ENCODE data around the gene KCNH5.
"Not testable (repeated sequence)": the region's sequence is repeated elsewhere in the genome, so short reads cannot be mapped to it uniquely, and the experiment has no call there.

KCNH5 gene

DNA sequence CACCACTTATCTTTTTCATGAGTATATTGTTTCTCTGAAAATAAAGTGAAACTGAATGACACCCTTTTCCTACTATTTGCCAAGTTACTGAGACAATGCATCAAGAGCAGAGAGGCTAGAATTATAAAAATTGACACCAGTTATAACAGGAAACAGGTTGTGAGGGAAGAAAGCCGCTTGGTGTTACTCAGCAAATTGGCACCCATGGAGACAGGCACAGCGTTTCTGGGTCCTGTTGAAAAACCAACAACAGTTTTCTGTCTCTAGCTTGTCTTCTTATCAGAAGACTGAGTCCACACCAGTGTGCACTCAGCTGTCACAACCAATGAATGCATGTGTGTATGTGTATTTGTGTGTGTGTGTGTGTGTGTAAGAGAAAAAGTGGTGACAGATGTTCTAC is 267.7 kb downstream of the KCNH5 start:
- Histone ChIP-seq H3K9ac (ENCODE audit: low read length in 5 of 5) (no peak overlapping the region), H3K27ac (ENCODE audit: low read depth, low read length) (no peak overlapping the region), H3K4me1 (ENCODE audit: control insufficient read depth in 5 of 5, insufficient read depth in 5 of 5, low read length in 5 of 5) (peaks cover 0 to 18% (median 4%) of the 10 kb centered on the region in 5 donors), H3K36me3 (ENCODE audit: control insufficient read depth in 5 of 5, insufficient read depth in 5 of 5, low read length in 5 of 5) (no peaks in the 10 kb centered on the region), H3K4me3 (ENCODE audit: low read depth in 1 of 5, low read length in 5 of 5) (no peak overlapping the region), H3K27me3 (ENCODE audit: control insufficient read depth in 5 of 5, insufficient read depth in 4 of 5, low read length in 5 of 5) (no peaks in the 10 kb centered on the region), H3K9me3 (ENCODE audit: control insufficient read depth in 5 of 5, low read length in 5 of 5) (no peaks in the 10 kb centered on the region)

DNA sequence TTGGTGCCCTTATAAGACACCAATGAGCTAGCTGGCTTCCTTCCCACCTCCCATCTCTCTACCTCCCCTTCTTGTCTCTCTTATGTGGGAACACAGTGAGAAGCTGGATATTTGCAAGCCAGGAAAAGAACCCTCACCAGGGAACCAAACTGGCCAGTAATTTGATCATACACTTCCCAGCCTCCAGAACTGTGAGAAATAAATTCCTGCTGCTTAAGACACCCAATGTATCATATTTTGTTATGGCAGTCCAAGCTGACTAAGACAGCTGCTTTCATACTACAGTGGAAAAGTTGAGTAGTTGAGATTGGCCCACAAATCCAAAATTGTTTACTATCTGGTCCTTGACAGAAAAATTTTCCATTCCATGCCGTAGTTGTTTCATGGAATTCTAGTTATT is 269.0 kb downstream of the KCNH5 start:
- no peak overlapping the region for H3K9ac ChIP-seq (ENCODE audit: low read length in 5 of 5)
- peaks cover 0 to 18% (median 4%) of the 10 kb centered on the region in 5 donors for H3K4me1 ChIP-seq (ENCODE audit: control insufficient read depth in 5 of 5, insufficient read depth in 5 of 5, low read length in 5 of 5)
- H3K4me3 ChIP-seq (ENCODE audit: low read depth in 1 of 5, low read length in 5 of 5) = no peak overlapping the region
- H3K36me3 ChIP-seq (ENCODE audit: control insufficient read depth in 5 of 5, insufficient read depth in 5 of 5, low read length in 5 of 5) = no peaks in the 10 kb centered on the region
- no peaks in the 10 kb centered on the region for H3K27me3 ChIP-seq (ENCODE audit: control insufficient read depth in 5 of 5, insufficient read depth in 4 of 5, low read length in 5 of 5)
- no peaks in the 10 kb centered on the region for H3K9me3 ChIP-seq (ENCODE audit: control insufficient read depth in 5 of 5, low read length in 5 of 5)
- H3K27ac ChIP-seq (ENCODE audit: low read depth, low read length) = no peak overlapping the region

DNA sequence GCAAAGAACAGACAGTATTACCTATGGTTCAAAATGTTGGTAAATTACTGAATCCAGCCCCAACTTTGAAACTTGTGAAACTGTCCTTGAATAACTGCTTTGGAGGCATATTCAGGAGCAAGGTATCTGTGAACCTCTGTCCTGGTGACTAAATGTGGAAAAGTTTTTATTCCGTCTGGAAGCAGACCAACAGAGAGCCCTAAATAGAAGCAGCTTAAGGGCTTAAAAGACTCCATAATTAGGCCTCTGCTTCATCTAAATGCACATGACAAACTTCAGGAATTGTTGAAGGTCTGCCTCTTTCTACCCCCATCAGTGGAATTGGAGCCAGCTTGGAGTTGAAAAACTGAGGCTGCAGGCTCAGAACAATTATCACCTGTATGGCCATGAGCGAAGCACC is 276.5 kb downstream of the KCNH5 start:
- Histone ChIP-seq H3K36me3 (ENCODE audit: control insufficient read depth in 5 of 5, insufficient read depth in 5 of 5, low read length in 5 of 5) (no peaks in the 10 kb centered on the region), H3K27me3 (ENCODE audit: control insufficient read depth in 5 of 5, insufficient read depth in 4 of 5, low read length in 5 of 5) (no peaks in the 10 kb centered on the region), H3K9me3 (ENCODE audit: control insufficient read depth in 5 of 5, low read length in 5 of 5) (peaks cover 0 to 4% (median 0%) of the 10 kb centered on the region in 5 donors), H3K9ac (ENCODE audit: low read length in 5 of 5) (no peak overlapping the region), H3K4me1 (ENCODE audit: control insufficient read depth in 5 of 5, insufficient read depth in 5 of 5, low read length in 5 of 5) (peaks cover 0 to 3% (median 0%) of the 10 kb centered on the region in 5 donors), H3K27ac (ENCODE audit: low read depth, low read length) (no peak overlapping the region), H3K4me3 (ENCODE audit: low read depth in 1 of 5, low read length in 5 of 5) (no peak overlapping the region)

DNA sequence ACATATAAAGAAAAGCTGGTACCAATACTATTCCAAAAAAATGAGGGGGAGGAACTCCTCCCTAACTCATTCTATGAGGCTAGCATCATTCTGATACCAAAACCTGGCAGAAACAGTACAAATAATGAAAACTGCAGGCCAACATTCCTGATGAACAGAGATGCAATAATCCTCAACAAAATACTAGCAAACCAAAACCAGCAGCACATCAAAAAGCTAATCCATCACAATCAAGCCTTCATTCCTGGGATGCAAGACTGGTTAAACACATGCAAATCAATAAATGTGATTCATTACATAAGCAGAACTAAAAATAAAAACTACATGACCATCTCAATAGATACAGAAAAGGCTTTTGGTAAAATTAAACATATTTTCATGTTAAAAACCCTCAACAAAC is 281.3 kb downstream of the KCNH5 start:
- Histone ChIP-seq H3K4me1 (ENCODE audit: control insufficient read depth in 5 of 5, insufficient read depth in 5 of 5, low read length in 5 of 5) (peaks cover 0 to 3% (median 0%) of the 10 kb centered on the region in 5 donors), H3K4me3 (ENCODE audit: low read depth in 1 of 5, low read length in 5 of 5) (no peak overlapping the region), H3K27ac (ENCODE audit: low read depth, low read length) (no peak overlapping the region), H3K27me3 (ENCODE audit: control insufficient read depth in 5 of 5, insufficient read depth in 4 of 5, low read length in 5 of 5) (no peaks in the 10 kb centered on the region), H3K9ac (ENCODE audit: low read length in 5 of 5) (no peak overlapping the region), H3K36me3 (ENCODE audit: control insufficient read depth in 5 of 5, insufficient read depth in 5 of 5, low read length in 5 of 5) (no peaks in the 10 kb centered on the region), H3K9me3 (ENCODE audit: control insufficient read depth in 5 of 5, low read length in 5 of 5) (peaks cover 0 to 4% (median 0%) of the 10 kb centered on the region in 5 donors)

DNA sequence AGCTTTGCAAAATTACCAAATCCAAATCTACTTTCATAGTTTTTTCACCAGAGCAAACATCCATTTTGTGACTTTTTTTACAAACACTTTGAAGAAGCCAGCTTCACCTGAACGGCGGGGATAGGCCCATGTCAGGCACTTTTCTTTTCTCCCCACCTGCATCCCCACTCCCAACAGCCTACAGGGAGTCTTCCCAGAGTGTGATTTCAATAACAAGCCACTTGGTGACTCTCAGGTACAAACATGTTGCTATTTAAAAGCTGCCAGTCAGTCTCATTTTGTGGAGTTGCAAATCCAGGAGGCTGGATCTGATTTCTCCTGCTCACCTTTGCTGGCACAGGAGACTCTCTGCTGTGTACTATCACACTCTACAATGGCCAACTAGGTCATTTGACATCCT is 285.5 kb downstream of the KCNH5 start:
- H3K36me3 ChIP-seq (ENCODE audit: control insufficient read depth in 5 of 5, insufficient read depth in 5 of 5, low read length in 5 of 5) = no peaks in the 10 kb centered on the region
- no peak overlapping the region for H3K9ac ChIP-seq (ENCODE audit: low read length in 5 of 5)
- H3K4me3 ChIP-seq (ENCODE audit: low read depth in 1 of 5, low read length in 5 of 5) = no peak overlapping the region
- H3K27ac ChIP-seq (ENCODE audit: low read depth, low read length) = no peak overlapping the region
- no peaks in the 10 kb centered on the region for H3K4me1 ChIP-seq (ENCODE audit: control insufficient read depth in 5 of 5, insufficient read depth in 5 of 5, low read length in 5 of 5)
- H3K9me3 ChIP-seq (ENCODE audit: control insufficient read depth in 5 of 5, low read length in 5 of 5) = peaks cover 0 to 4% (median 0%) of the 10 kb centered on the region in 5 donors
- H3K27me3 ChIP-seq (ENCODE audit: control insufficient read depth in 5 of 5, insufficient read depth in 4 of 5, low read length in 5 of 5) = no peaks in the 10 kb centered on the region

DNA sequence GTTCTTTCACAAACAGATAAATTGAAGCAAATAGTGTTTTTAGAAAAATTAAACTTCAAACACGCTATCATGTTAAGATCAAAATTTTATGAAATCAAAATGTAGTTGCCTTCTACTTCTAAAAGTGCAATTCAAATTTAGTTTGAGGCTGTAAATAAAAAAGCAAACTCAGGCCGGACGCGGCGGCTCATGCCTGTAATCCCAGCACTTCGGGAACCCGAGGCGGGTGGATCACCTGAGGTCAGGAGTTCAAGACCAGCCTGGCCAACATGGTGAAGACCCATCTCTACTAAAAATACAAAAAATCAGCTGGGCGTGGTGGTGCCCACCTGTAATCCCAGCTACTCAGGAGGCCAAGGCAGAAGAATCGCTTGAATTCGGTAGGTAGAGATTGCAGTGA is 298.4 kb downstream of the KCNH5 start:
- not testable (repeated sequence) for H3K4me1 ChIP-seq (ENCODE audit: control insufficient read depth in 5 of 5, insufficient read depth in 5 of 5, low read length in 5 of 5); H3K27ac ChIP-seq (ENCODE audit: low read depth, low read length); H3K36me3 ChIP-seq (ENCODE audit: control insufficient read depth in 5 of 5, insufficient read depth in 5 of 5, low read length in 5 of 5); H3K27me3 ChIP-seq (ENCODE audit: control insufficient read depth in 5 of 5, insufficient read depth in 4 of 5, low read length in 5 of 5); H3K9me3 ChIP-seq (ENCODE audit: control insufficient read depth in 5 of 5, low read length in 5 of 5); H3K4me3 ChIP-seq (ENCODE audit: low read depth in 1 of 5, low read length in 5 of 5); H3K9ac ChIP-seq (ENCODE audit: low read length in 5 of 5)

DNA sequence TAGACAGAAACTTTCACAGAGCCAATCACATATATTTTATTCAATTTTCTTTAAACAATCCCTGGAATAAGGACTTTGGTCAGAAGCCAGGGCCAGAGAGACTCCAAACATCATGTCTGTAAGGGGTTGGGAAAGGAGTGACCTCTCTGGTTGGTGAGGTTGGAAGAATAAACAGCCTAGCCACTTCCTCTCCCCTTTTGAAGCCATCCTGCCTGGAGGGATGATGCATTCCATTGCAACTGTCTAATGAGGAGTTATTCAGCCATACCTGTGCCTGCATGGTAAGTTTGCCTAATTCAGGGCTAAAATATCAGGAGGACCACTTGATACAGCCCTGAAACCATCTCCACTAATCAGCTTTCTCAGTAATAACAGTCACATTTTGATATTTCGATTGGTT is 299.8 kb downstream of the KCNH5 start:
- Histone ChIP-seq H3K36me3 (ENCODE audit: control insufficient read depth in 5 of 5, insufficient read depth in 5 of 5, low read length in 5 of 5) (no peaks in the 10 kb centered on the region), H3K4me1 (ENCODE audit: control insufficient read depth in 5 of 5, insufficient read depth in 5 of 5, low read length in 5 of 5) (no peaks in the 10 kb centered on the region), H3K27me3 (ENCODE audit: control insufficient read depth in 5 of 5, insufficient read depth in 4 of 5, low read length in 5 of 5) (no peaks in the 10 kb centered on the region), H3K9me3 (ENCODE audit: control insufficient read depth in 5 of 5, low read length in 5 of 5) (no peaks in the 10 kb centered on the region), H3K27ac (ENCODE audit: low read depth, low read length) (no peak overlapping the region), H3K4me3 (ENCODE audit: low read depth in 1 of 5, low read length in 5 of 5) (no peak overlapping the region), H3K9ac (ENCODE audit: low read length in 5 of 5) (no peak overlapping the region)

DNA sequence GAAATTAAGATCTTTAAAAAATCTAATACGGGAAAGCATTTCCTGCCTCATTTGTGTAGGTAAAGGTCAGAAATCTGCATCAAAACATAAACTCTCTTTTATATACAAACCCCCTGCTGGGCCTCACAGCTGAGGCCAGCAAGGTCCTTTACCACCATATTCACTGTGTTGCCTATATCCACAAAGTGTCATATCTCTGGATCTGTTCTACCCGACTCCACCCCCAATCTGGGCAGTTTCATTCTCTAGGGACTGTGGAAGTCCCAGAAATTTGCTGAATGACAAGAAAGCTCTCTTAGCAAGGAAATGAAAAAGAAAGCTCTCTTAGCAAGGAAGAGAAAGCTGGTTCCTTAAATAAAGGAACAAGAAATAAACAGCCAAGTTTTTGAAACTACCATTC is 301.7 kb downstream of the KCNH5 start:
- H3K9me3 ChIP-seq (ENCODE audit: control insufficient read depth in 5 of 5, low read length in 5 of 5) = no peaks in the 10 kb centered on the region
- H3K9ac ChIP-seq (ENCODE audit: low read length in 5 of 5) = no peak overlapping the region
- no peaks in the 10 kb centered on the region for H3K36me3 ChIP-seq (ENCODE audit: control insufficient read depth in 5 of 5, insufficient read depth in 5 of 5, low read length in 5 of 5)
- H3K27ac ChIP-seq (ENCODE audit: low read depth, low read length) = no peak overlapping the region
- H3K4me1 ChIP-seq (ENCODE audit: control insufficient read depth in 5 of 5, insufficient read depth in 5 of 5, low read length in 5 of 5) = no peaks in the 10 kb centered on the region
- H3K4me3 ChIP-seq (ENCODE audit: low read depth in 1 of 5, low read length in 5 of 5) = no peak overlapping the region
- H3K27me3 ChIP-seq (ENCODE audit: control insufficient read depth in 5 of 5, insufficient read depth in 4 of 5, low read length in 5 of 5) = no peaks in the 10 kb centered on the region

DNA sequence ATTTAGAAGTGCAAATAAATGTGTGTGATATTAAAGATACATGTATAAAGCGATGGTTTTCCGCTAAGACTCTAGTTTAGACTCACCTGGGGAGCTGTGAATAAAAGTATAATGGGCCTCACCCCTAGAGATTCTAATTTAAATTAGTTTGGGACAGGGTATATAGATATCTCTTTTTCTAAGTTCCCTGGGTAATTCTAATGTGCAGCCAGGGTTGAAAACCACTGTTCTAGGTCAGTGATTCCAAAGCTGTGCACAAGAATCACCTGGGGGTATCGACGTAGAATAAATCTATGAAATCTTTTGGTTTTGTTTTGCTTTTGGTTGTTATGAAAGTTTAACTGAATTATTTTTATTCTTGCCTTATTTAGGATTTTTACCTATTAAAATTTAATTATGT is 302.1 kb downstream of the KCNH5 start:
- H3K36me3 ChIP-seq (ENCODE audit: control insufficient read depth in 5 of 5, insufficient read depth in 5 of 5, low read length in 5 of 5) = no peaks in the 10 kb centered on the region
- H3K27me3 ChIP-seq (ENCODE audit: control insufficient read depth in 5 of 5, insufficient read depth in 4 of 5, low read length in 5 of 5) = no peaks in the 10 kb centered on the region
- no peak overlapping the region for H3K4me3 ChIP-seq (ENCODE audit: low read depth in 1 of 5, low read length in 5 of 5)
- H3K4me1 ChIP-seq (ENCODE audit: control insufficient read depth in 5 of 5, insufficient read depth in 5 of 5, low read length in 5 of 5) = no peaks in the 10 kb centered on the region
- no peak overlapping the region for H3K27ac ChIP-seq (ENCODE audit: low read depth, low read length)
- no peaks in the 10 kb centered on the region for H3K9me3 ChIP-seq (ENCODE audit: control insufficient read depth in 5 of 5, low read length in 5 of 5)
- H3K9ac ChIP-seq (ENCODE audit: low read length in 5 of 5) = no peak overlapping the region

DNA sequence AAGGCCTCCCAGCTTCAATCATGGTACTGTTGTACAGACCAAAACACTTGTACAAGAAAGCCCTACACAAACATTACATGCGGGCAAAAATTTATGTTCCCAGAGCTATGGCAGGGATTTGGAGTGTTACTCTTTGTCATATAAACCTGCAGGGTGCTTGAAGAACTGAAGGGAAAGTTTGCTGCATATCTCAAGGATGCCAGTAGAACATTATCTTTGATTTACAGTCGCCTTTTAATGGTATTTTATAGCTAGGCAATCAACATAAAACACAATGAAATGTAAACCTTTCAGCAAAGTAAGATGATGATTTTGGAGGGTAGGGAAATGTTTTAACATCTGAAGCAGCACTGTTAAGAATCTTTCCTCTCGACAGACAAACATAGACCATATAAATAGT is 305.6 kb downstream of the KCNH5 start:
- no peak overlapping the region for H3K9ac ChIP-seq (ENCODE audit: low read length in 5 of 5)
- H3K27ac ChIP-seq (ENCODE audit: low read depth, low read length) = no peak overlapping the region
- no peaks in the 10 kb centered on the region for H3K4me1 ChIP-seq (ENCODE audit: control insufficient read depth in 5 of 5, insufficient read depth in 5 of 5, low read length in 5 of 5)
- H3K9me3 ChIP-seq (ENCODE audit: control insufficient read depth in 5 of 5, low read length in 5 of 5) = no peaks in the 10 kb centered on the region
- H3K27me3 ChIP-seq (ENCODE audit: control insufficient read depth in 5 of 5, insufficient read depth in 4 of 5, low read length in 5 of 5) = no peaks in the 10 kb centered on the region
- no peak overlapping the region for H3K4me3 ChIP-seq (ENCODE audit: low read depth in 1 of 5, low read length in 5 of 5)
- no peaks in the 10 kb centered on the region for H3K36me3 ChIP-seq (ENCODE audit: control insufficient read depth in 5 of 5, insufficient read depth in 5 of 5, low read length in 5 of 5)
